Activated T-cell treated with anti-CD3 and anti-CD28 coated beads for 4 hours (primary cell): ENCODE results near the gene OXCT1.
"Not testable (repeated sequence)": the region's sequence is repeated elsewhere in the genome, so short reads cannot be mapped to it uniquely, and the experiment has no call there.

Experiments
- DNase-seq: peaks from one replicate; pipeline ENCODE4 v3.0.0-alpha.2; 2020

The OXCT1 gene

GRCh38 chr5:41821051-41821450 lies 49.2 kb downstream of the OXCT1 start:
- no peak for DNase-seq

DNA sequence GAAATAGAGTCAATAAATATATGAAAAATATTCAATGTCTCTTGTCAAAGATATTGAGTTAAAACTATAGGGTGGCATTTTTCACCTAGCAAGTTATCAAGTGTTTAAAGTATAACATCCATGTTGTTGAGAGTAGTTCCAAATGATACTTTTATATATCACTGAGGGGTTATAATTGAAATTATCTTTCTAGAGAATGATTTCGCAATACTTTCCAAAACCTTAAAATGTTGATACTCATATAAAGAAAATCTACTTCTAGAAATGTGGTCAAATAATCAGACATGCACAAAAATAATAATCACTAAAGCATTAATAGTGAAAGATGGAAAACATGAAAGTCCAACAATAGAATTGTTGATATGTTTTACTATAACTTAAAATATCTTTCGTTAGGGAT lies 50.1 kb downstream of the OXCT1 start:
- no peak for DNase-seq

- no peak for DNase-seq
These were observed 52.5 kb downstream of the OXCT1 start for GRCh38 chr5:41817625-41818301.

DNA sequence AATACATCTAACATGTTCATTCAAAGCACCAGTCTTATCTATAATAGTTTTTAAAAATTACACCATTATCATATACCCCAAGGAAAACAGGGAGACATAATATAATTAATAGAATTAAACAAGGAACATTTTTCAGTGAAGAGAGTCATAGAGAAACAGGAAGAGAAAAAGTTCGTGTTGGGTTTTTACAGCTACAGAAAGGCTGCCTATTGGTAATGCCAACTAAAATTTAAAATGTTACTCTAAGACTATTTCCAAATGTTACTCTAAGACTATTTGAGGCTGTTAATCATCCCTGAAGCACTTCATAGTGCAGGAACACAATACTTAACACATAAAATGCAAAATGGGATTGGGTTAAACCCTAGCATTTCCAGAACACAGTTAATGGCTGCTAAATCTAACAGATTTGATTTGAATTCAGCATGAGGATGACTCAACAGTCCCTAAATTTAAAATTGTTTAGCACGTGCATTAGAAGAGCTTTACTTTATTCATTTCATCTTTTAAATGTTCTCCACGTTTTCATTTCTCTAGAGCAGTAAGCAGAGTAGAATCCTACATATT lies 54.5 kb downstream of the OXCT1 start:
- no peak for DNase-seq

GRCh38 chr5:41815261-41815660 lies 55.0 kb downstream of the OXCT1 start:
- DNase-seq, result no peak

DNA sequence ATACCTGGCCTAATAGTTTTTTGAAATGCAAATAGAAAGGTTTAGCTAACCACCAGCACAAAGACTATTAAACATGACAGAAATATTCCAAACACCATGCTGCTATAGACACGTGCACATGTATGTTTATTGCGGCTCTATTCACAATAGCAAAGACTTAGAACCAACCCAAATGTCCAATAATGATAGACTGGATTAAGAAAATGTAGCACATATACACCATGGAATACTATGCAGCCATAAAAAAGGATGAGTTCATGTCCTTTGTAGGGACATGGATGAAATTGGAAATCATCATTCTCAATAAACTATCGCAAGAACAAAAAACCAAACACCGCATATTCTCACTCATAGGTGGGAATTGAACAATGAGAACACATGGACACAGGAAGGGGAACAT lies 55.9 kb downstream of the OXCT1 start:
- DNase-seq, result not testable (repeated sequence)

- no peak for DNase-seq
These were observed 58.1 kb downstream of the OXCT1 start for GRCh38 chr5:41812156-41812555.

DNA sequence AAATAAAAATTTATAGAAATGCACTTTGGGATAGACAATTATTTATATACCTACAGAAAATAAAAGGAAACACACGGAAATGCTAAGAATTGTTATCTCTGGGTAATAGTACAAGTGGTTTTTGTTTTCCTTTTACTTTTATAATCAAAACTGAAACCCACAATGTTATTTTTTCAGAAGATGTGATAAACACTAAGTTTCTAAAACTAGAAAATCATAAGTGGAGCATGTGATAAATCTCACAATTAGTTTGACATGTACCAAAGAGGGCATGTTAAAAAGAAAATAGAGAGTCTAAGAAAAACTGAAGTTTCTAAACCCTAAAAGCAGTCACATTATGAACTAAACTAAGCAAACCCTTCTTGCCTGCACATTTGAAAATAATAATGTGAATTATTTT lies 61.1 kb downstream of the OXCT1 start:
- no peak for DNase-seq

- no peak for DNase-seq
These were observed 61.9 kb downstream of the OXCT1 start for GRCh38 chr5:41808294-41808693.

DNA sequence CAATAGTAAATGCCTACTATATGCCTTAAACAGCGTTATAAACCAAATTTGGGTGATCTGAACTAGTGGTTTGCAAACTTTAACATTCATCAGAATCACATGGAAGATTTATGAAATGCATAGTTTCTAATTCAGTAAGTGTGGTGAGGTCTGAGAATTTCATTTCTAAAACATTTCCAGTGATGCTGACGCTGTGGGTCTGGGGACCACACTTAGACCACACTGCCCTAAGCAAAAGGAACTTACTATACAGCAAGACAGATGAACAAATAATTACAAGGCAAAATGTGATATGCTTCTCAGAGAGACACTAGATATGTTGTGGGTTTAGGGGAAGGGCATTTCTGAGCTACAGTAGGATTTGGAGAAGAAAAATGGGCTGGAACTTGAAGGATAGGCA lies 72.6 kb downstream of the OXCT1 start:
- DNase-seq, result no peak

- DNase-seq, result no peak
These were observed 74.2 kb downstream of the OXCT1 start for GRCh38 chr5:41796061-41796460.

DNA sequence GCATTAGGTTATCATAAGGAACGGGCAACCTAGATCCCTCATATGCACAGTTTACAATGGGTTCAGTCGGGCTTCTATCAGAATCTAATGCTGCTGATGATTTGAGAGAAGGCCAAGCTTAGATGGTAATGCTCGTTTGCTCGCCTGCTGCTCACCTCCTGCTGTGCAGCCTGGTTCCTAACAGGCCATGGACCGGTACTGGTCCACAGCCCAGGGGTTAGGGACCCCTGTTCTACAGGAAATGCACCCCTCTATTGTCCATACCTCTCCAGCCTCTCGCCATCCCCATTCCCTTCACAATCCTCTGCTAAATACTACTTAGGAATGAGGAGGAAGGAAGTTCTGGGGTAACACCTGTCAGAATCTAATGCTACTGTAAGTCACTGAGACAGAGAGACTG lies 75.1 kb downstream of the OXCT1 start:
- DNase-seq, result no peak

DNA sequence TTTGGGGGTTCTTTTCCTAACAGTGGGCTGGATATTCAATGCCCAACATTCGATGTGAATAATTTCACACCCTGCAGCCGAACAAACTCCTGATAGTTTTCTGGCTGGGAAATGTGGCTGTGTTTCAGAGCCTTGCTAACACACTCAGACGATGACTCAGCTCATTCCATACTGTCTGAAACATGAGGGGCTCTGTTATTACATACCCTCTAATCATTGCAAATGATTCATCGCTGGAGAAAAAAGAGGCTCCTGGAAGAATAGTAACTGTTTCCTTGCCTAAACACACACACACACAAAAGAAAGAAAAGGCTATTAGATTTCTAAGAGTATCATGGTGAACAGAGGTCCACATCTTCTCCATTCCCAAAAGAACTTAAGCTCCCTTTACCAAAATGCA lies 75.8 kb downstream of the OXCT1 start:
- no peak for DNase-seq

DNA sequence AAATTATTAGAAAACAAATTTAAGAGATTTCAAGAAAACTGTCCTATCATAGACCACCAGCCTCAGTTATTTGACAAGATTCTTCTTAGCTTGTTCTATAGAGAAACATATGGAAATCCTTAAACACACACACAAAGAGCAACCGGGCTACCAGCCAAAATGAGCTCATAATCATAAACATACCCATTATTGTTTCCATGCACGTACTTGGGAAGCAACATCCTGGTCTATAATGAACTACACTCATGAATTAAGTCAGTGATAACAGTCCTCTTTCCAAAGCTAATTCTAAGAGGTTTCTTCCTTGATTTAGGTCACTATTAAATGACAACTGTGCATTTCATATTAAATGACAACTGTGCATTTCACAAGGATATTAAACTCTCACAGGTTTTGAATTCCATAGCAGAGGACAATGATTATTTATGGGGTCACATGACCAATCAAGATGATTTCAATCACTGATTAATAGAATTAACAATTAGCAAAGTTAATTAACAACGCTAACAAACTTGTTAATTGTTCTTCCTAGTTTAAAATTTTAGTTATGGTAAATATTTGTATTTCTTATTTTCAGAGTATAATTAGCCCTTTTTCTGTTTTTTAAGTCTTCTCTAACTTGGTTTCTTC lies 77.0 kb downstream of the OXCT1 start:
- DNase-seq, result no peak

DNA sequence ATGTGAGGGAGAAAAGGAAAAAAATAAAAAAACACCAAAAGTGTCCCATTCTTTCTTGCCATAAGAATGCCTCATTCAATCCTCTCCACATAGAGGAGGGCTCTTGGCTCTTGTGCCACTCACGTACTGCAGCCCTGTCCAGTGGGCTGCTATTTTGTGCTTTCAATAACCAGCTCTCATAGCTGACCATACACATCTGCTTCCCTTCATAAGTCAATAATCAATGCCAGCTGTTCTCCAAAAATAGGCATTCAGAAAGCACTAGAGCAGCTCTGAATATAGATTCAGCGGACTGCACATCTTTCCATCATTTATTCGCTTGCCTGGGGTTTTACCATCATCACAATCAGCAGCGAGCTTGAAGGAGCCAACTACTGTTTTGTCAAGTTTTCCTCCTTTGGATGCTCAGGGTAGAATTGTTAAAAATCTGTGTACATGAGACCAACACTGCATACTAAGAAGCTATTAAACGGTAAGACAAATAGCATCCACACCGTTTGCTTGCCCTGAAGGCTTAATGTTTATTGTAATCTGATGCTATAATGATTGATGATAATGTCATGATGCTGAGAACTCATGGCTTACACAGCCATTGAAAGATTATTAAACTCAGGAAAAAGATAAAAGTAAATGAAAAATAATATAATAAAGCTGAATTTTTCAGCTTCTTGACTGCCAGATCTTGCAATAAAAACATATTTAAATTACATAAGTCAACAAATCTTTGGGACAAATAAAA lies 80.0 kb downstream of the OXCT1 start:
- no peak for DNase-seq

DNA sequence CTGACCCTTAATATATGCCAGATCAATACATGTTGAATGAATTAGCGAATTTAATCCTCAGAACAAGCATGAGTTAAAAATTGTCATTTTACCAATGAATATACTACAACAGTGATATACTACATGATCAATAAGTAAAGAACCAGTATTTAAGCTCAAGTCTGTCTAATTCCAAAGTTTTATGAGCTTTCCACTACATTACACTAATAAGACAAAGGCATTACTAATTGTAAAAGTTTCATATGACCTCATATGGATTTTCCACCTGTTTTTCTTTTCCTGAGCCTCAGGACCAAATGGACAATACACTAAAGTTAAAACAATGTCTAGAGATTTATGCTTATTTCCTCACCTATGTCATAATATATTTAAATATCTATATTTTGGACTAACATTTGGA lies 80.8 kb downstream of the OXCT1 start:
- DNase-seq, result no peak

- no peak for DNase-seq
These were observed 81.3 kb downstream of the OXCT1 start for GRCh38 chr5:41788941-41789368.

GRCh38 chr5:41787265-41787664 lies 83.0 kb downstream of the OXCT1 start:
- no peak for DNase-seq

DNA sequence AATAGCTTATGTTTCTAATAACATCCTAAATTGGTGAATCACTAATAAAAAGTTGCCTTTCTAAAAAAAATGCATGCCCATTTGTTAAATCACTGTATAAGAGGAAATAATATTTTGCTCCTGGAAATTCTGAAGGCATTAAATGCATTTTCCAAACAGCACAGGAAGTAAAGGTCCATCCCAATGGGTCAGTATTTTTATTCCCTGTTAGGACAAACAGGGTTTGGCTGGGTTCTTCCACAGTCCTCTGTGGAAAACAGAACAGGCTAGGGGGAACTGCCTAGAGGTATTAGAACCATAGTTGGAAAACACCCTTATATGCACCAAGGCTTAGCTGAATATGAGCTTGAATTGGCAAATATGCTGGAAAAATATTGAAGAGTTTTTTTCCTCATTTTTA lies 85.2 kb downstream of the OXCT1 start:
- DNase-seq, result no peak

GRCh38 chr5:41778410-41778809 lies 91.8 kb downstream of the OXCT1 start:
- DNase-seq, result no peak

DNA sequence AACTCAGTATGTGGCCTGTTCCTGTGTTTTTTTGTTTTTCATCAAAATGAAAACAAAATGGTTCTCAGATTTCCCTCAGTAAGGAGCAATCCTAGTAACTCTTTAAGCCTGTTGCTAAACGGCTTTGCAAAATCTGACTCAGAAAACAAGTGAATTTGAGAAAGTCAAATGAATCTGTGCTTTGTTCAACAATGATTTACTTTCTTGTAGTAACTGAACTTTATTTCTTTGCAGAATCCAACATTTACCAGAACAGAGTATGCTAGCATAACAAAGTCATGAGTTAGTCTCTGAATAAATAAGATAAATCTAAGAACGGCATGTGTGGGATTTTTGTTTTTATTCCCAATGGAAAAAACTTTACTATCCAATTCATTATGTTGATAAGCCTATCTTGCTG lies 93.8 kb downstream of the OXCT1 start:
- DNase-seq, result no peak

DNA sequence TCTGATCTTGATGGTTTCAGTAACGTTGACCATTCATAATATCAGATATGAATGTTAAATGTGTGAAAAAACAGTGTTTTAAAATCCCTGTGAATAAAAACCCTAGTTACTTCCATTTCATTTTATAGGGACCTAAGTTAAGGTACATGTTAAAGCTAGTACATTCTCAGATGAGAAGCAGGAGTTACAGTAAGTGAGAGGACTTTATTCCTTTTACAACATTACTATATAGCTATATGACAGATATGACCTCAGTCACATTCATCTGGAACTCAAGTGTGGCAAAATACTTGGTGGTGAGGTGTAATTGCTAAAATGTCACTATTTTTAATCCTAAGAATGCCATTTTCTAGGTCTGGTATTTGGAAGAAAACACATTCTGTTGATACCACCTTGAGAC lies 96.4 kb downstream of the OXCT1 start:
- no peak for DNase-seq

DNA sequence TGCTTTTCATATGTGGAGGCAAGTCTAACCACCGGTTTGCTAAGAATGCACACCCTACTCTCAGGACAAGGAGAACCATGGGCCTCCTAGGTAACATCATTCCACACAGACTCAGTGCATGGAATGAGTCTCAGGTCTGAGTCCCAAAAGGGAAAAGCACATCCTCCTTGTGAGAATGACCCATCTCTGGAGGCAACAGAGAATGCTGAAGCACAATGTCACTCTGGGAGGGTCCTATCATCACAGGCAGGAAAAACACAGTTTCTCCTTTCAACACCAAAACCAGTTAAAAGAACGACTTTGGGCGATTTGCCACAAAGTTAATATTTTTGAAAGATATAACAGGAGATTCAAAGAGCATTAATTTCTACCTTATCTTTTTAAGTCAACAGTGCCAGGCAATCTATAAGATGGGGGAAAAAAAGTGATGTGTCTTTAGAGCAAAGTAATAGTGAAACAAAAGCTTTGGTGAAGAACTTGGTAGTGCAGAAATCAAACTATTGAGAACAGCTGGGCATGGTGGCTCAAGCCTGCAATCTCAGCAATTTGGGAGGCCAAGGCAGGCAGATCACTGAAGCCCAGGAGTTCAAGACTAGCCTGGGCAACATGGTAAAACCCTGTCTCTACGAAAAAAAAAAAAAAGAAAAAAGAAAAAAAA lies 97.3 kb downstream of the OXCT1 start:
- DNase-seq, result no peak
